NCI-H2227 (cell line): Measurements from ENCODE around the gene ZNF593.

Experiments used
- DNase-seq: peaks from one replicate; lab custom pipeline; 2025; ENCODE audit not compliant: unreplicated experiment; lab: John Stamatoyannopoulos, UW

The ZNF593 gene

DNA sequence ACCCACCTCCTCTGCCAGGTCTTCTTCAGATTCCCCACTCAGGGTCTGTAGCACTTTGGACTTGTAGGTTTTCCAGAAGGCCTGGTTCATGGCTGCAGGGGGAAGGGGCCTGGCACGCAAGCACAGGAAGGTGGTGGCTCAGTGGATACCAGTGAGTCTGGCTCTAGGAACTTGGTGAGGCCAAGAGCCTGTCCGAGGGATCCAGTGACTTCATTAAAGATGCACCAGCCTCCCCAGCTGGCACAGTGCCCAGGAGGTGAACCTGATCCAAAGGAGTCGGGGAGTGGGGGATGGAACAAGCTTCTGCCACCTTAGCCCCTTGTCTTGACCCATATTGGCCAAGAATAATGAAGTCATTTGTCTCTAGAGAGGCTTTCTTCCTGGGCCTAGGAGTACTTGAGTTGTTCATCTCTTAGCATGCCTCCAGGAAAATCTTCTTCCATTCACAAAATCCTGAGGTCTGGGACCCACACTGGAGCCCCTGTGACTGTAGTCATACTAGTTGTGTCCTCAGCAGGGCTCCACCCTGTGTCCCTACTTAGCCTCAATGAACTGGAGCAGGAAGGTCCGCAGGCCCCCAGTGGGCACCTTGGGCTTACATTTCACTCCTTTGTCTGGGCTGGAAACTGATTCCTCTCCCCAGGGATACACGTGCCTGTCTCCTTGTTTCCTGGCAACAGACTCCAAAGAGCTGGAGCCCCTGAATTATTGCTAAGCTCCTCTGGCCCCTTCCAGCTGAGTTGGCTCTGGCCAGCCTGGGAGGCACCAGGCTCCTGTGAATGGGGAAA lies 1.1 kb upstream of the ZNF593 start, which contains the start of gene C1orf232:
Gene C1orf232 (minus strand): TSS at position 554 of the 788 bp plus-strand sequence. CDS start 464 bp downstream, at position 90.
- peak; percentile 45 for DNase-seq

DNA sequence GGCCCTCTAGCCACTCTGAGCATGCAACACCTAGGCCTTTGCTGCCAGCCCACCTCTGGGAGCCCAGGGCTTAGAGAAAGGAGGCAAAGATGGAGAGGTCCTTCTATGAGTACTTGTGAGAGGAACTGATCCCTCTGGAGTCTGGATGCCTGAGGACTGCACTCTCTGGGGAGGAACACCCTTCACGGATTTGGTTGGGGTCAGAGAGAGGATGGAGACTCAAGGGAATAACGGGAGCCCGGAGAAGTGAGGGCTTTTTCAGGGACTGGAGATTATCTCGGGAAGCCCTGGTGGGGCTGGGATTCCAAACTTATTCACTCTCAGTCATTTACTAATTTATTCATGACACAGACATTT lies 532 bp upstream of the ZNF593 start:
- DNase-seq, result no peak

DNA sequence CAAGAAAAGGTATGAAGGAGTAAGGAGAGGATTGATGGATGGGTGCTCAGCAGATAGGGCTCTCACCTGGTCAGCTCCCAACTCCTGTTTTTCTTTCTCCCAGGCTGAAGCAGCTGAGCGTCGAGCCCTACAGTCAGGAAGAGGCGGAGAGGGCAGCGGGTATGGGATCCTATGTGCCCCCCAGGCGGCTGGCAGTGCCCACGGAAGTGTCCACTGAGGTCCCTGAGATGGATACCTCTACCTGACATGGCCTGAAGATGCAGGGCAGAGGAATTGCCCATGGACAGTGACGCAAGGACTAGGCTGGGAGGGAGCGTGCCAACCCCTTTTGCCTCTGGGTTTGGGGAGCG lies 739 bp downstream of the ZNF593 start:
- DNase-seq, result no peak

DNA sequence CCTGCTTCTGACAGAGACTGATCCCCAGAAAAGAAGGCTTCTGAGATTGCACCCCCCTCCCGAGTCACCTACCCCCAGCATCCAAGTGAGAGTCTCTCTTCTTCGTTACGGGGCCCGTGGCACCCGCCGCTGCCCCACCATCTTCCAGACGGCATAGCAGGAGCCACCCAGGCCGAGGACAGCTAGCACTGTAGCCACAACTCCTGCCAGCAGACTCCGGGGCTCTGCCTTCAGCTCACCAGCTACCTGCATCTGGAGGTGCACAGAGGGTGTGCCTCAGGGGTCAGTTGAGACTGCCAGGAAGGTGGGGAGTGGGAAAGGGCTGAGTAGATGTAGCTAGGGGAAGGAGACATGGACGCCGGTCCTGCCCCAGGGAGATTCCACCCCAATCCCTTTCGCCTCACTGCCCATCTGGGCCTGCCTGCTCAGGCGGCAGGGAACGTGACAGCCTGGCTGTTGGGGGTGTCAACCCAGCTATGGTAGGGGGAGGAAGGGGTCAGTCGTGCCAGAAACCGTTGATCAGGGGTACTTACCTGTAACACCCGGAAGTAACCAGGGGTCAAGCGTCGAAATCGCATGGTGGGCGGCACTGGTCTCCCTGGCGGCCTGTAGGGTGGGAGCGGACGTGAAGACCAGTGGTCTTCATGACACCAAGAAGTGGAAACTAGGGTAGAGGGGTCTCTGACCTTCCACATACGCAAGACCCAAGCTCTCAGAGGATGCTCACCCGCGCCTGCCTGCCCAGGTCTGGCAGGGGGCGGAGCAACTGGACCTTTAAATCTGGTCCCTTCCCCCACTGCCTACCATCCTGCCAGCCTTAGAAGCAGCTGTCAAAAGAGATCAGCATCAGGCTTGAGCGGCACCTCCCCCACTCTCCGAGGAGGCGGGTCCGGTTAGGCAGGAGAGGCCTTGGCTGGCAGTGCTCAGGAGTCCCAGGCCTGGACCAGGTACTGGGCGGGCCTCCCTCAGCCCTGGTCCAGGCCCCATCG lies 1.7 kb downstream of the ZNF593 start, which contains the start of gene ZNF593OS:
Gene ZNF593OS (minus strand): TSS at position 749 of the 989 bp plus-strand sequence. CDS start 171 bp downstream, at position 578.
- peak; percentile 28 for DNase-seq

DNA sequence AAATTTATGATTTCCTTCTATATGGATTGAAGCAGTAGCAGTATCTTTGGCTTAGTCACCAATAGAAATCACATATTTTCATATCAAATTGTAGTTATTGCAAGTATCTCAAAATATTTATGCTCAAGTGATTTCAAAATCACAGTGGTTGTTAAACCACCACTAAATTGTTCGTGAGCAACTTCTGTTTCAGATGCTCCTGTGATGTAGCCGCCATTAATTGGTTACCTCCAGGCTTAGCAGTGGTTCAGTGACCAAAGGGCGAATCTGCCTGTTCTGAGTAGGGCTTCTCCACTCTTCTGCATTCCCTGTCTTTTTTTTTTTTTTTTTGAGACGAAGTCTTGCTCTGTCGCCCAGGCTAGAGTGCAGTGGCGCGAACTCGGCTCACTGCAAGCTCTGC lies 5.6 kb downstream of the ZNF593 start:
- DNase-seq, result no peak

DNA sequence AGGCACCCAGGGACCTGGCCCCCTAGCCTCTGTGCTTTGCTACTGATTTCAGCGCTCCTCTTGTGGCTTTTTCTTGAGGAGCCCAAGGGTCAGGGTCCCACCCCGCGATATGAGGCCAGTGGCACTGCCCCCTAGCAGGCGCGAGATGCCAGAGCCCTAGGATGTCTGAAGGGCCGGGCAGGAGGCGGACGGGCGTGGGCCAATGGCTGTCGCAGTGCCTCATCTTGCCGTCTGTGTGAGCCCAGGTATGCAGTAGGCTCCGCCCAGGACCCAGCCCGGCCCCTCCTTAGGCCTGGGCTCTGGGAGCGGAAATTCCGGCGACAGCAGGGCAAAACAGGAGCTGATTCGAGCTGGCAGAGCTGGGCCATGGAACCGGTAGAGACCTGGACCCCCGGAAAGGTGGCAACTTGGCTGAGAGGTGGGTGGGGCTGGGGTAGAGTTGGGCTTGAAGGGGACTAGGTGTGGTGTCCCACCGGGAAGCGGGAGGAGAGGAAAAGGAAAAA lies 7.5 kb downstream of the ZNF593 start, which contains the start of gene CNKSR1:
Gene CNKSR1 (plus strand): TSS at position 310 of the 503 bp plus-strand sequence. CDS start 57 bp downstream, at position 367.
- DNase-seq, result no peak

DNA sequence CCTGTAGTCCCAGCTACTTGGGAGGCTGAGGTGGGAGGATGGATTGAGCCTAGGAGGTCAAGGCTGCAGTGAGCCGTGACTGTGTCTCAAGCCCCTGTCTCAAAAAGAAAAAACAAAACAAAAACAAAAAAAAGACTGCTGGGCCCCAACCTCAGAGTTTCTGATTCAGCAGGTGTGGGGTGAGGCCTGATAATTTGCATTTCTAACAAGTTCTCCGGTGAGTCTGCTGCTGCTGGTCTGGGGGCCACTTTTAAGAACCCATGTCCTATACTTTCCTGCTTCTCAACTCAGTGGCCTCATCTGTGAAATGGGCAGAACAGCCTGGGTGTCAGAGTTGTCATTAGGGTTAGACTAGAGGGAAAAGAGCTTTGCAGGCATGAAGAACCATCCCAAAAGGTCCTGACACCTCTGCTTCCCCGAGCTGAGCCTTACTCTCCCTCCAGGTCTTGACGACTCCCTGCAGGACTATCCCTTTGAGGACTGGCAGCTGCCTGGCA lies 10.3 kb downstream of the ZNF593 start:
- DNase-seq, result no peak

DNA sequence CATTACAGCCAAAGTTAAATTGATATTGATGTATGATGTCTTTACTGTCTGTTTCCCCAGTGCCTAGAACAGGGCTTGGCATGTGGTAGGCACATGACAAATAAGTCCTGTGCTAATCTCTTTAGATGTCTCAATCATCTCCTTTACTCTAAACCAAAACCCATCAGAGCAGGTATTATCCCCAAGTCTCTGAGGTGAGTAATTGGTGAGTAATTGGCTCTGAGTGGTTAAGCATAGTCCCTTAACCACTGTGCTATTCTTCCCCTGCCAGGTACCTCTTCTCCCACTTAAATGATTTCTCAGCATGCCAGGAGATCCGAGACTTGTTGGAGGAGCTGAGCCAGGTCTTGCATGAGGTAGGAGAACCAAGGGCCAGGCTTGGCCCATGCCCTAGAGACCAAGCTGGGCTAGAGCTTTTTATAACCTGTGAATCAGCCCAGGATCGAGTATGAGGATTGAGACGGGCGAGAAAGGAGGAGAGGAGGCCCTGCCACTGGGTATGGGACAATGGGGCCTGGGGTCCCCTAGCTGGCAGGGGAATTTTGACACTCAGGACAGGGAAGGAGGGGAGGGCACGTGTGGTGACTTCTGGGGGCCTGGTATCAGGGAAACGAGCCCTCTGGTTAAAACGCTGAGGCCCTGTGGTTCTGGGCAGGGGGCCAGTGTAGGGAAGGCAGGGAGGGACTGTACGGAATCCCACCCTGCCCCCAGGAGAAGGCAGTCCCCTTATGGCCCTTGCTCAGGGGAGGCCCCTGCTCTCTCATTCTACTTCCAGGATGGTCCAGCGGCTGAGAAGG lies 12.1 kb downstream of the ZNF593 start:
- no peak for DNase-seq

DNA sequence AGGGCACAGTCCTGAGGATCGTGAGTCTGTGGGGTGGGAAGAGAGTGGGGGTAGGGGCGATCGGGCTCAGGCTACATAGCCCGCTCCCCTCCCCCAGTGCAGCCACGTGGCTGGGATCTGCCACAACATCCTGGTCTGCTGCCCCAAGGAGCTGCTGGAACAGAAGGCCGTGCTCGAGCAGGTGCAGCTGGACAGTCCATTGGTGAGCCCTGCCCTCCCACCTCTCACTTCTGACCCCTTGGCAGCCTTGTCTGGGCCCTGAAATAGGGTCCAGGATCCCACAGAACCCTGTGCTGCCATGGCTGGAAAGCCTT lies 12.6 kb downstream of the ZNF593 start:
- DNase-seq, result no peak

DNA sequence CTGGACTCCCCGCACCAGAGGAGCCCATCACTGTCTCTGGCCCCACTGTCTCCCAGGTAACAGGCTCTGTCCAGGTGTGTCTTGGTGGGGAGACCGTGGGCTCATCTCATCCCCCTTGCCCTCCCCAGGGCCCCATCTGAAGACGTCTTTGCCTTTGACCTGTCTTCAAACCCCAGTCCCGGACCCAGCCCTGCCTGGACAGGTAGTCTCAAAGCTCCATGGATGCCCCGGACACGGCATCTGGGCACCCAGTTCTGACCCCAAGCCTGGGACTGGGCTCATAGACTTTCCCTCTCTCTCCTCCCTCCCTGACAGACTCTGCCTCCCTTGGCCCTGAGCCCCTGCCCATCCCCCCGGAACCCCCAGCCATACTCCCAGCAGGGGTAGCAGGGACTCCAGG lies 14.4 kb downstream of the ZNF593 start:
- DNase-seq, result no peak

DNA sequence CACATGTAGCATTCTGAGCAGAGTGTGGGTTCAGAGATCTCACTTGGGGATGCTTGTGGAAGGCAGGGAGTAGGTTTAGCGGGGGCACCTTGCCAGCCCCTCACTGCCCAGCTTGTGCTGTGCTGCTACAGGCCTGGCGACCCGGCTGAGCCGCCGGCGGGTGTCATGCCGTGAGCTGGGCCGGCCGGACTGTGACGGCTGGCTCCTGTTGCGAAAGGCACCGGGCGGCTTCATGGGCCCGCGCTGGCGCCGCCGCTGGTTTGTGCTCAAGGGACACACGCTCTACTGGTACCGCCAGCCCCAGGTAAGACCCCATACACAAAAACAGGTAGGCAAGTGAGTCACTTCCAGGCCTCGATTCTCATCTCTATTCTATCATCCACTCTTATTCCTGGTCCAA lies 15.2 kb downstream of the ZNF593 start:
- DNase-seq, result no peak

DNA sequence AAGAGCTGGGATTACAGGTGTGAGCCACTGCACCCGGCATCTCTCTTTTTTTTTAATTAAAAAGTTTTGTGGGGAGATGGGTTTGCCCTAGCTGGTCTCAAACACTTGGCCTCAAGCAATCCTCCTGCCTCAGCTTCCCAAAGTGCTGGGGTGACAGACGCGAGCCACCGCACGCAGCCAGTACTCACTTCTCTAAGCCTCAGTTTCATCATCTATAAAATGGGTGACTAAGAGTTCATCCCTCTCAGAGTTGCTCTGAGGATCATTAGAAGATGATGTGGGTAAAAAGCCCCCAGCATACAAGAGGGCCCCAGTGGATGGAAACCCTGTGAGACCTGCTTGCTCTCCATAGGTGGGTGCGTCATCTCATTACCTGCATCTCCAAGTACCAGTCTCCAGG lies 18.2 kb downstream of the ZNF593 start:
- DNase-seq, result no peak

DNA sequence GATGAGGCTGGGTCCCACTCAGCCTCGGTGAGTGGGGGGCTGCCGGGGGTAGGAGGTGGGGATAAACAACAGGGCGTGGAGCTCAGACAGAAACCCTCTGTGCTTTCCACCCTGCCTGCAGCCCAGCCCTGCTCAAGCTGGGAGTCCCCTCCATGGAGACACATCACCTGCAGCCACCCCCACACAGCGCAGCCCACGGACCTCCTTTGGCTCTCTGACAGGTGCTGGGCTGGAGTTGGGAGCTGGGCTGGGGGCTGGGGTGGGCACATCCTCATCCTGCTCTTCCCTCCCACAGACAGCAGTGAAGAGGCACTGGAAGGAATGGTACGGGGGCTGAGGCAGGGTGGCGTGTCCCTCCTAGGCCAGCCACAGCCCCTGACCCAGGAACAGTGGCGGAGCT lies 18.8 kb downstream of the ZNF593 start:
- DNase-seq, result no peak

DNA sequence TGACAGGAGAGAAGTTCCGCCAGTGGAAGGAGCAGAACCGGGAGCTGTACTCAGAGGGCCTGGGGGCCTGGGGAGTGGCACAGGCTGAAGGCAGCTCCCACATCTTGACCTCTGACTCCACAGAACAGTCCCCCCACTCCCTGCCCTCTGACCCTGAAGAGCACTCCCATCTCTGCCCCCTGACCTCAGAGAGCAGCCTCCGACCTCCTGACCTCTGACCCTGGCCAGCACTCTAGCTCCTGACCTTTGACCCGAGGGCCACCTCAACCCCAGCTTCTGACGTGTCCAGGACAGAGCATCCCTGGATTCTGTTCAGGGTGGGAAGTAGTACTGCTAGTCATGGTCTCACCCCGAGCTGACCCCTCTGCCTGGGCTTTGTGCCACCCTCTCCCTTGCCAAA lies 19.6 kb downstream of the ZNF593 start:
- DNase-seq, result no peak

DNA sequence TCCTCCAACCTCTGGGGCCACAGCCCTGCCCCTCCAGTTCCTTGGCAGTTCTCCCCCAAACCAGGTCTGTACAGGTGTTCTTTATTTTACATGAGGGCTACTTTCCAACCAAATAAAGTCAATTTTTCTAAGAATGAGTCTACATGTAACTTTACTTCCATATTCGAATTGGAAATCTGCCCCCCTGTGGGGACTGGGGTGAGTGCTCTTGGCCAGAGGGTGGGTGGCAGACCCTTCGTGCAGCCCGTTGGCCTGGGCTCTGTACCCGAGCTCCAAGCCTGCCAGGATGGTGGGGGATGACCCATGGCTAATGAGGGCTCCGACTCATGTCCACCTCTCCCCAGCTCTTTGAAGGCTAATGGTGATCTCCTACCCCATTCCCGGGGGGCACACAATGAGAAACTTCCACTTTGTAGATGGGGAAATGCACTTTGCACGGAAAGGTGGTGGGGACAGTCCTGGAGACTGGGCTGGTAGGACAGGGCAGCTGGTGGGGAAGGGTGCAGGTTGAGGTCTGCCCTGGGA lies 20.1 kb downstream of the ZNF593 start:
- no peak for DNase-seq

DNA sequence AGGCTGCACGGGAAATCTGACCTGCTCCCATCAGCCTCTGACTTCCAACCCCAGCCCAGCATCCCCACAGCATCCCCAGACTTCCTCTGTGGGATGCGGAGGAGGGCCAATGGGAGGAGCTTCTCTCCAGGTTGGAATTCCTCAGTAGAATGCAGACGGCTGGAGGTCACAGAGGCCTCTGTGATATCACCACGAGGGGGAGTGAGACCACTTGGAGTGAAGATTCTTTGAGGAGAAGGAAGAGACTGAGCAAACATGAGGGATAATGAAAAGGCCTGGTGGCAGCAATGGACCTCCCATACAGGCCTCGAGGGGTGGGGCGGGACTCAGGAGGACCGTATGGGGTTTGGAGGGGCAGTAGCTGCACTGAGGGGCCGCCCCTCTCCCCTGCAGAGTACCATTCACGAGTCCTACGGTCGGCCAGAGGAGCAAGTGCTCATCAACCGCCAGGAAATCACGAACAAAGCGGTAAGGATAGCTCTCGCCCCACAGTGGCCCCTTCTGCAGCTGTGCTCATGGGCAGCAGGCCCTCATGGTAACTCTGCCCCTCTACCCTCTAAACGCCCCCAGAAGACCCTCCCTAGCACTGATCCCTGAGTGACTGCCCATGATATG lies 20.8 kb downstream of the ZNF593 start, which contains the start of gene CATSPER4:
Gene CATSPER4 (plus strand): TSS at position 230 of the 615 bp plus-strand sequence. CDS start 26 bp downstream, at position 256.
- DNase-seq, result no peak

DNA sequence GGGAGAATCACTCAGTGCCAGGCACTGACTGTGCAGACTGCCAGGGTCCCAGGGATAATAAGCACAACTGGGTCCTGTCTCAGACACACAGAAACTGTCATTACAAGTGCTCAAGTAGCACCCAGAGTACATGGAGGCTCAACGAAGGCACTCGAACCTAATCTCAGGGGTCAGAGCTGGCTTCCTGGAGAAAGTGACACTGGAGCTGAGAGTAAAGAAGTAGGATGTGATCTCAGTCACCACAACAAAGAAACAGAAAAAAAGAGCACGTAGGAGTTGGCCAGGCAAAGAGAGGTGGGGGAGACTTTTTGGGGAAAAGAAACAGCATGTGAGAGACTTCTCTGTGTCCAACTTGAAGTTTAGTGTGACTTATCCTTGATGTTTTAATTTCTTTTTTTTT lies 22.0 kb downstream of the ZNF593 start:
- no peak for DNase-seq

DNA sequence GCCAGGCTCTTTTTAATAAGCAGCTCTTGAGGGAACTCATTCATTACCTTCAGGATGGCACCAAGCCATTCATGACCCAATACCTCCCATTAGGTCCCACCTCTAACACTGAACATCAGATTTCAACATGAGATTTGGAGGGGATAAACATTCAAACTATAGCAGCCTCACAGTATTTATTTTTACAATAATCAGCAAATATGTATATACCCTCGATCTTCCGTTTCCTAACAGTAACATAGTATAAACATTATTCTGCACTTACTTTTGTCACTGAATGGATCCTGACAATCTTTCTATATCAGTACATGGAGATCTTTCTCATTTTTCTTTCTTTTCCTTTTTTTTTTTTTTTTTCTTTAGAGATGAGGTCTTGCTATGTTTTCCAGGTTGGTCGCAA lies 26.1 kb downstream of the ZNF593 start:
- no peak for DNase-seq

DNA sequence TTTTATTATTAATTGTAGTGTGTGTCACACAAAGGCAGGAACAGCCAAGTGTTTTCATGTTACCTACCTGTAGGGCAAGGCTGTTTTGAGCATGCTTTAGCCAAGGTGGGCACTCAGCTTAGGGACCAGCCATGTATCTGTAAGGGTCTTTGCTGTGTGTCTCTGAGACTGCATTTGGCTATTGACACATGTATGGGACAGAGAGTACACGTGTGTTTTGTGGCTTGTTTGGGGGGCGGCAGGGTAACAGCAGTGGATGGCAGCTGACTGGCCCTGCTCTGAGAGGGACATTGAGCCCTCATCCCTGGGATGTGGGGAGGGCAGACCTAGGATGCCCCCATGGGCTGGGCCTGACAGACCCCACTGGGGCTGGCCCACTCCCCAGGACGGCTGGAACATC lies 27.6 kb downstream of the ZNF593 start:
- no peak for DNase-seq

DNA sequence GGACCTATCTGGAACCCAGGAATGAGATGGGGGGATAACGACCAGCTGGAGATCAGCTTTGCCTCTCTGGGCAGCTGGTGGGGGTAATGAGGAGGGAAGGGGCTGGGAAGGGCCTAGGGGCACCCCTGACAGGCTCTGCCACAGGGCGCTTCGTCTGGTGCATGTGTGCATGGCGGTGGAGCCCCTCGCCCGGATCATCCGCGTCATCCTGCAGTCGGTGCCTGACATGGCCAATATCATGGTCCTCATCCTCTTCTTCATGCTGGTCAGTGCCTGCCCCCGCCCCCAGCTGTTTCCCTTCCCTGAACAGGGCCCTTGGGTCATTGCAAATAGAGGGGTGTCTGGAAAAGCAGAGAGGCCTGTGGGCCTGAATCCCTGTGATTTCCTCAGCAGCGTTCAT lies 28.1 kb downstream of the ZNF593 start:
- no peak for DNase-seq
